Inflammatory macrophage treated with lipopolysaccharide for 1 hour (primary cell): Measurements from ENCODE around the gene F2.
"Not testable (repeated sequence)": the region's sequence is repeated elsewhere in the genome, so short reads cannot be mapped to it uniquely, and the experiment has no call there.

Source experiments
- DNase-seq, 2 donors: peaks; one replicate each; pipeline ENCODE4 v3.0.0-alpha.2; 2020 to 2022

The F2 gene

GRCh38 chr11:46719048-46719542 lies at the start of gene F2:
Gene F2, plus strand, starts transcription at chr11:46719213. Its CDS starts 23 bp downstream, at chr11:46719236.
- no peak for DNase-seq

GRCh38 chr11:46669711-46670139 lies 49.3 kb upstream of the F2 start:
- peak in 1 of 2 donors; percentile 11 for DNase-seq

GRCh38 chr11:46670521-46670920 lies 48.5 kb upstream of the F2 start:
- not testable (repeated sequence) for DNase-seq

- DNase-seq = no peak
These were observed 47.1 kb upstream of the F2 start for GRCh38 chr11:46671958-46672315.

GRCh38 chr11:46672381-46672839 lies 46.6 kb upstream of the F2 start:
- peak in 1 of 2 donors; percentile 5 for DNase-seq

GRCh38 chr11:46673713-46674462 lies 45.1 kb upstream of the F2 start:
- no peak for DNase-seq

- DNase-seq = no peak
These were observed 44.3 kb upstream of the F2 start for GRCh38 chr11:46674463-46675287.

GRCh38 chr11:46675288-46675851 lies 43.6 kb upstream of the F2 start:
- peak; percentile 37 to 59 for DNase-seq

GRCh38 chr11:46675949-46676348 lies 43.1 kb upstream of the F2 start:
- no peak for DNase-seq

GRCh38 chr11:46676436-46677158 lies 42.4 kb upstream of the F2 start:
- peak; percentile 43 to 59 for DNase-seq

GRCh38 chr11:46677169-46677568 lies 41.8 kb upstream of the F2 start:
- DNase-seq = no peak

- DNase-seq = no peak
These were observed 40.8 kb upstream of the F2 start for GRCh38 chr11:46677991-46678740.

- no peak for DNase-seq
These were observed 40.3 kb upstream of the F2 start for GRCh38 chr11:46678741-46679130.

GRCh38 chr11:46679241-46680163 lies 39.5 kb upstream of the F2 start:
- no peak for DNase-seq

- no peak for DNase-seq
These were observed 38.8 kb upstream of the F2 start for GRCh38 chr11:46680164-46680760.

- DNase-seq = no peak
These were observed 38.2 kb upstream of the F2 start for GRCh38 chr11:46680815-46681214.

- DNase-seq = no peak
These were observed 37.2 kb upstream of the F2 start for GRCh38 chr11:46681814-46682213.

GRCh38 chr11:46682773-46683752 lies 36.0 kb upstream of the F2 start:
- DNase-seq = no peak

- DNase-seq = no peak
These were observed 34.6 kb upstream of the F2 start for GRCh38 chr11:46684367-46684766.
